Common myeloid progenitor, CD34-positive (primary cell): ENCODE measurements around the gene CREB5.

Experiments
- CTCF ChIA-PET: fragments of 350-600 bp; sonication (Branson Sonifier 250); formaldehyde crosslinking; loops from one replicate; lab custom pipeline; 2021; ENCODE audit warnings: antibody characterized with exemption; lab: Charles Lee
- POLR2A ChIA-PET: fragments of 350-600 bp; sonication (Branson Sonifier 250); formaldehyde crosslinking; loops from one replicate; lab custom pipeline; 2021; ENCODE audit warnings: antibody characterized with exemption; lab: Charles Lee
- DNase-seq, 3 donors: peaks; one replicate each; pipeline versions ENCODE4 v3.0.0 to v3.0.0-alpha.2; 2013
- H3K27ac ChIP-seq, 2 experiments: 1 replicate in 1 of 2; 2 replicates in 1 of 2; pipeline ENCODE4 v1.7.0; 2013; ENCODE audit warnings: inconsistent platforms in 2 of 2, low read length in 2 of 2, mild to moderate bottlenecking in 2 of 2, low read depth in 1 of 2, moderate library complexity in 1 of 2; ENCODE audit not compliant: severe bottlenecking in 2 of 2, insufficient read depth in 1 of 2, poor library complexity in 1 of 2
- H3K27me3 ChIP-seq, 5 experiments: replicated peaks in 2 of 5; 1 replicate in 3 of 5; 2 replicates in 2 of 5; pipeline versions ENCODE4 v1.6.1 to v1.7.0; 2013; ENCODE audit warnings: low read length in 4 of 5, mild to moderate bottlenecking in 2 of 5, moderate library complexity in 2 of 5, inconsistent platforms in 1 of 5; ENCODE audit not compliant: insufficient read depth in 5 of 5, control insufficient read depth in 4 of 5
- H3K36me3 ChIP-seq, 4 experiments: 1 replicate in 2 of 4; 2 replicates in 2 of 4; pipeline versions ENCODE4 v1.6.1 to v1.7.0; 2013; ENCODE audit warnings: low read length in 3 of 4, control low read depth in 1 of 4, mild to moderate bottlenecking in 1 of 4; ENCODE audit not compliant: control insufficient read depth in 4 of 4, insufficient read depth in 4 of 4
- H3K4me1 ChIP-seq, 4 experiments: 1 replicate in 3 of 4; 2 replicates in 1 of 4; pipeline versions ENCODE4 v1.6.1 to v1.7.1; 2013; ENCODE audit warnings: low read length in 3 of 4, mild to moderate bottlenecking in 3 of 4, control low read depth in 1 of 4, inconsistent platforms in 1 of 4, moderate library complexity in 1 of 4; ENCODE audit not compliant: control insufficient read depth in 4 of 4, insufficient read depth in 4 of 4; ENCODE audit errors: control extremely low read depth in 1 of 4
- H3K4me3 ChIP-seq, 7 experiments: 1 replicate in 4 of 7; 2 replicates in 3 of 7; pipeline versions ENCODE4 v1.5.1 to v1.7.0; 2013; ENCODE audit warnings: mild to moderate bottlenecking in 7 of 7, low read length in 6 of 7, moderate library complexity in 6 of 7, inconsistent platforms in 2 of 7, low read depth in 2 of 7, control low read depth in 1 of 7; ENCODE audit not compliant: insufficient read depth in 4 of 7, control insufficient read depth in 1 of 7; ENCODE audit errors: extremely low read depth in 1 of 7
- H3K9me3 ChIP-seq, 5 experiments: 1 replicate in 4 of 5; 2 replicates in 1 of 5; pipeline versions ENCODE4 v1.6.1 to v1.7.1; 2013; ENCODE audit warnings: low read length in 4 of 5, mild to moderate bottlenecking in 2 of 5, inconsistent platforms in 1 of 5, low read depth in 1 of 5, moderate library complexity in 1 of 5; ENCODE audit not compliant: control insufficient read depth in 4 of 5, insufficient read depth in 2 of 5; ENCODE audit errors: control extremely low read depth in 1 of 5
- WGBS: methylation state at CpG from one replicate; pipeline ENCODE4 v1.1.5; 2013; ENCODE audit not compliant: insufficient coverage; 5-methylcytosine and 5-hydroxymethylcytosine counted together

Gene CREB5

DNA sequence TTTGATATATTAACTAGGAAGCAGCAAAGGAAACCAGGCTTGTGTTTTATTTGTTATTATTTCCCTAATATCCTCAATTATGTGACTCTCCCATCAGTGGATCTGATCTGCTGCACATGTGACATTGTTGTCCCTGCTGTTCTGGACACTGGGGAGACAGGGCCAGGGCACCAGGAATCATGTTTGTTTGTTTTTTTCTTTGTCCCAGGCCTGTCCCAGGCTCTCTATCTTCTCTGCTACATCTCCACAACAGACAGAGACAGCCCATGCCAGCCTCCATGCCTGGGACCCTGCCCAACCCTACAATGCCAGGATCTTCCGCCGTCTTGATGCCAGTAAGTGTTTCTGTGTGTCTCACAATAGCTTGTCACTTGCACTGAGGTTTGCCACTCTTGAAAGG is 306.2 kb downstream of the CREB5 start:
- ChIA-PET POLR2A (no interaction called here), CTCF (no interaction called here)
- H3K36me3 ChIP-seq: no peaks in the 10 kb centered on the region
- no peaks in the 10 kb centered on the region for H3K9me3 ChIP-seq
- H3K4me3 ChIP-seq: no peak overlapping the region
- peaks cover 0 to 2% (median 0%) of the 10 kb centered on the region in 5 experiments for H3K27me3 ChIP-seq
- no peak for DNase-seq
- H3K4me1 ChIP-seq: no peaks in the 10 kb centered on the region
- WGBS: 100% methylated on average over 2 of the region's 2 CpGs
- no peak overlapping the region for H3K27ac ChIP-seq

DNA sequence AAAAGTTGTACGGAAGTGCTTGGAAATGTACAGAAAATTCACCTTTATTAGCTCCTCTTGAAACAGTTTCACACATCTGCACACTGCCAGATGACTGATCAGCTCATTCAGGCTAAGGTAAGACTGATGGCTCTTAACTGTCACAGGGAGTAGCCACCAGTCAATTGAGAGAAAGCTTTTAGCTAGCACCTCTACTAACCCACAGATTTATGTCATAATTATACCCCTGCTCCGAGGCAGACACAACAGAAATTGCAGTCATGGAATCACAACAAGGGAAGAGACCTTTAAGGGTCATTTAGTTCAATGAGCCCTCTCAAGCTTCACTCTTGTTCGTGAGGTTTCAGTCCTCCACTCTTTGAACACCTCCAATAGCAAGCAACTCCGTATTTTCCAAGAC is 310.4 kb downstream of the CREB5 start:
- ChIA-PET CTCF (interaction anchor here (0.6 kb wide), 1 partner anchor 308 kb away, joined by 3 read pairs; no protein-coding TSS in a partner anchor), POLR2A (no interaction called here)
- peaks cover 0 to under 1% (median 0%) of the 10 kb centered on the region in 5 experiments for H3K27me3 ChIP-seq
- no peak overlapping the region for H3K4me3 ChIP-seq
- no peaks in the 10 kb centered on the region for H3K9me3 ChIP-seq
- H3K4me1 ChIP-seq: peaks cover 0 to 4% (median 0%) of the 10 kb centered on the region in 4 experiments
- WGBS: 95% methylated on average over 3 of the region's 4 CpGs
- H3K36me3 ChIP-seq: no peaks in the 10 kb centered on the region
- H3K27ac ChIP-seq: no peak overlapping the region
- no peak for DNase-seq

DNA sequence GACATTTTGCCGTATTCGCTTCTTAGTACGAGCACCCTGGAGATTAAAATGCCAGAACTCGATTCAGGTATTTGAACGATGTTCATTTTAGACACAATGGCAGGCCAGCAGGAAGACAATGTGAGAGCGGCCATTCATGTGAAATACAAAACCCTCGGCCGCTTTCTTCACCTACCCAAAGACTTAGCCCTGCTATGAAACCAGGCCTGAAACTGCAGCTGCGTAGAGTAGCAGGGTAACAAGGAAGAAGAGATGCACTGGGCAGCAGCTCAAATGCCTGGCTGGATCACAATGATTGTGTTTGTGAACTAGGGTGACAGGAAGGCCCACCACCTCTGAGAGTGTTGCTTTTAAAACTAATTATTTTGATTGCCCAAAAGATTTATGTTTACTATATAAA is 311.0 kb downstream of the CREB5 start:
- no peak for DNase-seq
- no peaks in the 10 kb centered on the region for H3K9me3 ChIP-seq
- H3K4me1 ChIP-seq: peaks cover 0 to 4% (median 0%) of the 10 kb centered on the region in 4 experiments
- H3K27ac ChIP-seq: no peak overlapping the region
- ChIA-PET CTCF (no interaction called here), POLR2A (no interaction called here)
- no peaks in the 10 kb centered on the region for H3K36me3 ChIP-seq
- no peak overlapping the region for H3K4me3 ChIP-seq
- H3K27me3 ChIP-seq: no peaks in the 10 kb centered on the region
- 91% methylated on average over 8 of the region's 9 CpGs for WGBS

DNA sequence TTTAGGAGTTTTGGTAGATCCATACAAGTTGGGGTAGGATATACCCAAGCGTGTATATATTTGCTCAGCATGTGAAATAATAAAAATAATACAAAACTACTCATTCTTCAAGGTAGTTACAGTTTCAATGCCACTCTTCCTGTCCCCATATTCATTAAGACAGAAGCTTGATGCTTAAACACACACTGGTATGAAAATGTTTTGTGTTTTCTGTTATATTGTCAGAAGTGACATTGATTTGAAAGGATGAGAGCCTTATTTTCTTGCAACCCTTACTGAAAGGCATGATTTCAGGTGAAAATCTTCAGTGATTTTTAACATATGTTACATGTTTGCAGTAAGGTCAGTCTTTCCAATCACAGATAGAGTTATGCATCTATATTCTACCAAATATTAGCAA is 312.2 kb downstream of the CREB5 start:
- ChIA-PET CTCF (no interaction called here), POLR2A (no interaction called here)

DNA sequence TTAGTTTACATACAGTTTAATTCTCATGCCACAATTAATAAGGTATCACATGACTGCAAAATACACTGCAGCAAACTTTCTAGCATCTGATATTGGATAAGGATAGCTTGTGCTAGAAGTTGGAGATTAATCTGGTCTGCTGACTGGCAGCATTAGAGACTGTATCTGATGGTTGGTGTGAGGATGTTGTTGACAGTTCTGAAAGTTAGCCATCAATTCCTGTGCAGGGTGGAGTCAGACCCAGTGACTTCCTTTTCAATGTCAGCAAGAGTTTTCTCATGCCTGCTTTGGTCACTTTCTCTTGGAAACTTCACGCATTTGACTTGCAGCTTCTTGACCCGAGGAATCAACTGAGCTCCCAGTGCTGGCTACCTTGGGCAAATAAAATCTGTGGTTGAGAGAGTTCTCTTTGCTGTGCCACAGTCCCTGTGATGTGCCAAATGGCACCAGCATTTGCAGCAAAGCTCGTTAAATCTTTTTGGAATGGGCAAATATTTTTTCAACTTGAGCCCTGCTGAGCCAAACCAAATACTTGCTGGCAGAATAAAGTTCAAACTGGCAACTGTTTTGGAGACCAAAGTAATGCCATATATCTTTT is 312.8 kb downstream of the CREB5 start:
- no peak for DNase-seq
- Histone ChIP-seq H3K36me3 (no peaks in the 10 kb centered on the region), H3K4me3 (no peak overlapping the region), H3K4me1 (peaks cover 0 to 8% (median 0%) of the 10 kb centered on the region in 4 experiments), H3K27me3 (no peaks in the 10 kb centered on the region), H3K27ac (no peak overlapping the region), H3K9me3 (no peaks in the 10 kb centered on the region)
- POLR2A ChIA-PET: no interaction called here
- 69% methylated on average over 2 of the region's 3 CpGs for WGBS
- CTCF ChIA-PET: no interaction called here

More for the DNA sequence above, 312.2 kb downstream of the CREB5 start:
- DNase-seq: no peak
- no CpG with 5 or more reads among the region's 1 CpG for WGBS
- no peak overlapping the region for H3K27ac ChIP-seq
- H3K36me3 ChIP-seq: no peaks in the 10 kb centered on the region
- no peaks in the 10 kb centered on the region for H3K27me3 ChIP-seq
- no peak overlapping the region for H3K4me3 ChIP-seq
- peaks cover 0 to 8% (median 0%) of the 10 kb centered on the region in 4 experiments for H3K4me1 ChIP-seq
- no peaks in the 10 kb centered on the region for H3K9me3 ChIP-seq

DNA sequence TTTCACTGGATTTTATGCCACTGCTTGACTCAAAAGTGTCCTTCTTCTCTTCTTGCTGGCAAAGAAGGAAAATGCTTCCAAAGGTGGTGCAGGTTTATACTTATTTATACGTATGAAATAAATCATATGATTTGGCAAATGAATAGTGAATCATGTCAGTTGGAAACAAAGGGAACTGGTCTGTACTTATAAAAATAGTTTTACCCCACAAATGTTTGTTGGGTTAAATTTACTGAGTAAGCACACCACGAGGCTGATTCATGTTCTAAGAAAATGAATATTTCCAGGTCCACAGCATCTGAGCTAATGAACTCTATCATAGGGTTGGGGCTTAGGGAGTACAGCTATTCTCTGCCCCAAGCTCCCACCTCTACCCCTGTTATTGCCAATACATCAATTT is 313.6 kb downstream of the CREB5 start:
- no peaks in the 10 kb centered on the region for H3K27me3 ChIP-seq
- no peaks in the 10 kb centered on the region for H3K9me3 ChIP-seq
- no peaks in the 10 kb centered on the region for H3K36me3 ChIP-seq
- peaks cover 0 to 8% (median 0%) of the 10 kb centered on the region in 4 experiments for H3K4me1 ChIP-seq
- 25% methylated on average over 1 of the region's 2 CpGs for WGBS
- H3K4me3 ChIP-seq: no peak overlapping the region
- DNase-seq: no peak
- H3K27ac ChIP-seq: no peak overlapping the region
- ChIA-PET CTCF (no interaction called here), POLR2A (no interaction called here)

DNA sequence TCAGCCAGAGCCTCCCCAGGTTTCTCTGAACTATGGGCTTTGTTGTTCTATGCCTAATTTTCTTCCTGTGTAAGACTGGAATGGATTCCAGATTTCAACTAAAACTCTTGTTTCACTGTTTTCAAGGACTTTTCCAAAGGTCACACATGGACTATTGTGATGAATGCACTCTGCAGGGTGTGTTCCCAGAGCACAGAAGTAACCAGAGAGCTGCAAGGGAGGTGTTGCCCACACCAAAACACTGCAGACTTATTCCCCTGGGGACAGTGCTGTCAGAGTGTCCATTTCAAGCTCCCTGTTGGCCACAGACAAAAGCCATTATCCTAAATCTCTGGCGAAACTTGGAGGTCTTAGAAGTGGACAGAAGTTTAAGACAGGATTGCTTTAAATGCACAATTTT is 314.2 kb downstream of the CREB5 start:
- H3K9me3 ChIP-seq: no peaks in the 10 kb centered on the region
- H3K27ac ChIP-seq: no peak overlapping the region
- ChIA-PET POLR2A (no interaction called here), CTCF (no interaction called here)
- H3K4me3 ChIP-seq: no peak overlapping the region
- H3K4me1 ChIP-seq: peaks cover 0 to 8% (median 0%) of the 10 kb centered on the region in 4 experiments
- no CpG with 5 or more reads among the region's 1 CpG for WGBS
- H3K36me3 ChIP-seq: no peaks in the 10 kb centered on the region
- no peak for DNase-seq
- no peaks in the 10 kb centered on the region for H3K27me3 ChIP-seq
